Keratinocyte (primary cell): ENCODE measurements around the gene CHD1. TPM values are rescaled to one million over a fixed set of nuclear protein-coding genes. Genes with fewer than 3 reads are reported as not detected.

Source experiments
- DNase-seq: peaks from one replicate; pipeline ENCODE4 v3.0.0-alpha.2; 2011; ENCODE audit warnings: low read depth, missing footprints, low spot score
- FAIRE-seq: peaks from 2 replicates; lab custom pipeline; 2011; peaks lifted over from hg19 to GRCh38; lab: Jason Lieb, UNC
- H2AFZ ChIP-seq: 2 replicates; pipeline ENCODE4 v1.6.0; 2012; ENCODE audit warnings: low read length, control low read depth, inconsistent platforms; ENCODE audit not compliant: control insufficient read depth
- H3K27ac ChIP-seq: 2 replicates; pipeline ENCODE4 v1.5.1; 2011; ENCODE audit warnings: low read length; ENCODE audit not compliant: control insufficient read depth, insufficient read depth
- H3K27me3 ChIP-seq: 3 replicates; pipeline ENCODE4 v1.6.0; 2011; ENCODE audit warnings: low read length; ENCODE audit not compliant: control insufficient read depth, insufficient read depth; ENCODE audit errors: extremely low read depth
- H3K36me3 ChIP-seq, 2 experiments: 2 replicates in 1 of 2; 3 replicates in 1 of 2; pipeline ENCODE4 v1.5.1; 2011; ENCODE audit warnings: low read length in 2 of 2, mild to moderate bottlenecking in 1 of 2; ENCODE audit not compliant: control insufficient read depth in 2 of 2, insufficient read depth in 2 of 2; ENCODE audit errors: extremely low read depth in 1 of 2
- H3K4me1 ChIP-seq: 3 replicates; pipeline ENCODE4 v1.5.1; 2011; ENCODE audit warnings: low read length; ENCODE audit not compliant: control insufficient read depth, insufficient read depth; ENCODE audit errors: extremely low read depth
- H3K4me2 ChIP-seq: 3 replicates; pipeline ENCODE4 v1.6.0; 2011; ENCODE audit warnings: low read depth, low read length; ENCODE audit not compliant: control insufficient read depth, insufficient read depth; ENCODE audit errors: extremely low read depth
- H3K4me3 ChIP-seq, 3 experiments: fragments of 200-600 bp in 1 of 3; sonication (generic) in 1 of 3; 2 replicates in 2 of 3; 3 replicates in 1 of 3; pipeline ENCODE4 v1.5.1; 2011 to 2016; ENCODE audit warnings: low read length in 3 of 3, mild to moderate bottlenecking in 3 of 3, control low read depth in 2 of 3, inconsistent platforms in 1 of 3, low read depth in 1 of 3, mixed read lengths in 1 of 3, mixed run types in 1 of 3, moderate library complexity in 1 of 3; ENCODE audit not compliant: control insufficient read depth in 2 of 3, insufficient read depth in 2 of 3; ENCODE audit errors: extremely low read depth in 1 of 3
- H3K79me2 ChIP-seq: 2 replicates; pipeline ENCODE4 v1.6.0; 2012; ENCODE audit warnings: low read length; ENCODE audit not compliant: control insufficient read depth, insufficient read depth
- H3K9ac ChIP-seq: 3 replicates; pipeline ENCODE4 v1.6.0; 2011; ENCODE audit warnings: low read length; ENCODE audit not compliant: control insufficient read depth, insufficient read depth; ENCODE audit errors: extremely low read depth
- H3K9me1 ChIP-seq: 3 replicates; pipeline ENCODE4 v1.6.0; 2011; ENCODE audit warnings: low read length; ENCODE audit not compliant: control insufficient read depth, insufficient read depth; ENCODE audit errors: extremely low read depth
- H3K9me3 ChIP-seq: 2 replicates; pipeline ENCODE4 v1.5.1; 2012; ENCODE audit warnings: low read depth, low read length; ENCODE audit not compliant: control insufficient read depth
- H4K20me1 ChIP-seq: 3 replicates; pipeline ENCODE4 v1.6.0; 2011; ENCODE audit warnings: low read length; ENCODE audit not compliant: control insufficient read depth, insufficient read depth; ENCODE audit errors: extremely low read depth
- EZH2 ChIP-seq: IDR thresholded peaks from one replicate; pipeline ENCODE4 v1.6.1; 2012; ENCODE audit warnings: inconsistent platforms, mild to moderate bottlenecking, low read length, moderate library complexity
- dilution Hi-C: fragments of 300-500 bp; cut with MboI; formaldehyde crosslinking; loops from one replicate; pipeline ENCODE4 v1.7.0; 2020; ENCODE audit warnings: low sequenced_read_pairs; ENCODE audit not compliant: extremely low pct_ligation_motif_present
- polyA plus RNA-seq, 5 experiments: library from polyadenylated mRNA; depleted of rRNA in 3 of 5; stranded (reverse) in 3 of 5; stranded (forward) in 1 of 5; unstranded in 1 of 5; fragments of >200 nt; gene quantifications; 1 replicate in 1 of 5; 2 replicates in 3 of 5; 3 replicates in 1 of 5; pipeline versions ENCODE4 v1.2.1 to v1.2.3, GENCODE V29; 2011 to 2012; ENCODE audit warnings: missing spikeins in 2 of 5, low read depth in 1 of 5, low replicate concordance in 1 of 5
- TF ChIP-seq, protein P1 (sequence below), 3 experiments: IDR thresholded peaks in 1 of 3; conservative IDR thresholded peaks in 1 of 3; optimal IDR thresholded peaks in 1 of 3; 2 replicates in 2 of 3; 3 replicates in 1 of 3; pipeline versions ENCODE3 to v1.5.1; 2011; ENCODE audit warnings: low read length in 3 of 3, mild to moderate bottlenecking in 3 of 3, moderate library complexity in 2 of 3, control low read depth in 1 of 3, inconsistent platforms in 1 of 3; ENCODE audit not compliant: insufficient read depth in 2 of 3; ENCODE audit errors: extremely low read depth in 1 of 3

CHD1 gene
- polyA plus RNA-seq, 1 donor (not counting 4 experiments of a cell fraction or from before 2014, with no cell fraction given): 26.5 TPM

DNA sequence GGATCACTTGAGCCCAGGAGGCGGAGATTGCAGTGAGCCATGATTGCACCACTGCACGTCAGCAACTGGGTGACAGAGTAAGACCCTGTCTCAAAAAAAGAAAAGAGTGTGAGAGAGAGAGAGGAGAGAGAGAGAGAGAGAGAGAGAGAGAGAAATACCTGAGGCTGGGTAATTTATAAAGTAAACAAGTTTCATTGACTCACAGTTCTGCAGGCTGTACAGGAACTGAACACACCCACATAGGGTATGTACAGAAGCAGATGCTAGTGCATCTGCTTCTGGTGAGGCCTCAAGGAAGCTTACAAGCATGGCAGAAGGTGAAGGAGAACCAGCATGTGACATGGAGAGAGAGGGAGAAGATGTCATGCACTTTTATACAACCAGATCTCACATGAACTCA is 46.4 kb upstream of the CHD1 start:
- Histone ChIP-seq H3K9ac (no peak overlapping the region), H3K27me3 (no peaks in the 10 kb centered on the region), H3K36me3 (no peaks in the 10 kb centered on the region), H3K9me3 (no peaks in the 10 kb centered on the region), H2AFZ (no peak overlapping the region), H4K20me1 (no peaks in the 10 kb centered on the region), H3K4me3 (no peak overlapping the region), H3K79me2 (no peaks in the 10 kb centered on the region), H3K27ac (no peak overlapping the region), H3K4me2 (no peak overlapping the region), H3K4me1 (no peaks in the 10 kb centered on the region), H3K9me1 (no peaks in the 10 kb centered on the region)
- TF ChIP-seq EZH2: no peak
- TF ChIP-seq, protein P1, sequence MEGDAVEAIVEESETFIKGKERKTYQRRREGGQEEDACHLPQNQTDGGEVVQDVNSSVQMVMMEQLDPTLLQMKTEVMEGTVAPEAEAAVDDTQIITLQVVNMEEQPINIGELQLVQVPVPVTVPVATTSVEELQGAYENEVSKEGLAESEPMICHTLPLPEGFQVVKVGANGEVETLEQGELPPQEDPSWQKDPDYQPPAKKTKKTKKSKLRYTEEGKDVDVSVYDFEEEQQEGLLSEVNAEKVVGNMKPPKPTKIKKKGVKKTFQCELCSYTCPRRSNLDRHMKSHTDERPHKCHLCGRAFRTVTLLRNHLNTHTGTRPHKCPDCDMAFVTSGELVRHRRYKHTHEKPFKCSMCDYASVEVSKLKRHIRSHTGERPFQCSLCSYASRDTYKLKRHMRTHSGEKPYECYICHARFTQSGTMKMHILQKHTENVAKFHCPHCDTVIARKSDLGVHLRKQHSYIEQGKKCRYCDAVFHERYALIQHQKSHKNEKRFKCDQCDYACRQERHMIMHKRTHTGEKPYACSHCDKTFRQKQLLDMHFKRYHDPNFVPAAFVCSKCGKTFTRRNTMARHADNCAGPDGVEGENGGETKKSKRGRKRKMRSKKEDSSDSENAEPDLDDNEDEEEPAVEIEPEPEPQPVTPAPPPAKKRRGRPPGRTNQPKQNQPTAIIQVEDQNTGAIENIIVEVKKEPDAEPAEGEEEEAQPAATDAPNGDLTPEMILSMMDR (optimal IDR thresholded peaks at IDR 0.05 in 1 of 3, IDR thresholded peaks at IDR 0.05 in 1 of 3, conservative IDR thresholded peaks at IDR 0.05 in 1 of 3; ENCODE audit: extremely low read depth in 1 of 3, insufficient read depth in 2 of 3, low read length in 3 of 3): no peak
- FAIRE-seq (no peak), DNase-seq (no peak)
- dilution Hi-C loops: no loop called here

DNA sequence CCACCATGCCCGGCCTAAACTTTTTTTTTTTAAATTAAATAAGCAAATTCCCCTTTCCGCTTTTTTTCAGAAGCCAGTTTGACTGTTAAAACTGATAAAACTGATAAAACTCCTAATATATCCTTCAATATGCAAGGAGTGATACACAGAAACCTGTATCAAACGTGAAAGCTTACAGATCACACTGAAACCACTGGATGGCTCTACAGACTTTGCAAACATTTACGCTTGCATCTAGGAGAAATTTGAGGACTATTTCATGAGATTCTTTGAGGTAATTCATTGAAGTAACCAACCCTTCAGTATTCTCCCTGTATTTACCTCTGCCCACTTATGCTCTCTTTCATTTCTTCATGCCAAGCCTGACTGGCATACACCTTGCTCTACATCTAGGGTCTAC is 40.6 kb upstream of the CHD1 start:
- Histone ChIP-seq H3K27ac (no peak overlapping the region), H3K36me3 (no peaks in the 10 kb centered on the region), H3K79me2 (no peaks in the 10 kb centered on the region), H3K27me3 (no peaks in the 10 kb centered on the region), H3K9me3 (no peaks in the 10 kb centered on the region), H3K4me2 (no peak overlapping the region), H3K4me3 (no peak overlapping the region), H2AFZ (no peak overlapping the region), H3K9me1 (no peaks in the 10 kb centered on the region), H4K20me1 (no peaks in the 10 kb centered on the region), H3K4me1 (no peaks in the 10 kb centered on the region), H3K9ac (no peak overlapping the region)
- no peak for FAIRE-seq
- no peak for TF ChIP-seq EZH2
- TF ChIP-seq, protein P1 (optimal IDR thresholded peaks at IDR 0.05 in 1 of 3, IDR thresholded peaks at IDR 0.05 in 1 of 3, conservative IDR thresholded peaks at IDR 0.05 in 1 of 3; ENCODE audit: extremely low read depth in 1 of 3, insufficient read depth in 2 of 3, low read length in 3 of 3): no peak
- DNase-seq: no peak
- dilution Hi-C loops: no loop called here
